Activated CD4-positive, alpha-beta T cell treated with anti-CD3 and anti-CD28 coated beads for 36 hours (primary cell): ENCODE results near the gene SURF1. TPM values are rescaled to one million over a fixed set of nuclear protein-coding genes. Genes with fewer than 3 reads are reported as not detected.

Experiments
- ATAC-seq: fragments of 200-7000 bp; cut with Tn5 transposase; one replicate; pipeline ENCODE4 v1.10.0; 2021; ENCODE audit warnings: mild to moderate bottlenecking, moderate library complexity
- CTCF ChIA-PET: fragments of 350-600 bp; sonication (Branson Sonifier 250); formaldehyde crosslinking; loops from one replicate; lab custom pipeline; 2021; ENCODE audit warnings: antibody characterized with exemption; lab: Charles Lee
- POLR2A ChIA-PET: fragments of 350-600 bp; sonication (Branson Sonifier 250); formaldehyde crosslinking; loops from one replicate; lab custom pipeline; 2021; ENCODE audit warnings: antibody characterized with exemption, inconsistent platforms; lab: Charles Lee
- DNase-seq: peaks from one replicate; pipeline ENCODE4 v3.0.0-alpha.2; 2020
- H3K27ac Mint-ChIP-seq: one replicate; pipeline ENCODE4 v1.8.0; 2021; ENCODE audit warnings: mixed read lengths
- H3K27me3 Mint-ChIP-seq: one replicate; pipeline ENCODE4 v1.8.0; 2021; ENCODE audit warnings: mixed read lengths
- H3K36me3 Mint-ChIP-seq: one replicate; pipeline ENCODE4 v1.8.0; 2021; ENCODE audit warnings: low read depth, mixed read lengths
- H3K4me1 Mint-ChIP-seq: one replicate; pipeline ENCODE4 v1.8.0; 2021; ENCODE audit warnings: mixed read lengths
- H3K4me3 Mint-ChIP-seq: one replicate; pipeline ENCODE4 v1.8.0; 2021; ENCODE audit warnings: mild to moderate bottlenecking, moderate library complexity, mixed read lengths
- H3K9me3 Mint-ChIP-seq: one replicate; pipeline ENCODE4 v1.8.0; 2021; ENCODE audit warnings: low read depth, mixed read lengths
- intact Hi-C, 2 experiments: fragments of 100-400 bp; cut with DNase I in 1 of 2; cut with micrococcal nuclease in 1 of 2; formaldehyde crosslinking; loops; one replicate each; pipeline versions ENCODE4 v1.14.2 to v1.15.1; 2022 to 2024; cut with DNase I, micrococcal nuclease
- total RNA-seq, 2 experiments: library from RNA; stranded (reverse); gene quantifications; one replicate each; pipeline ENCODE4 v1.2.3, GENCODE V29; 2021

Gene SURF1
- total RNA-seq, 2 experiments from 2014 or later: 17.4 to 29.1 TPM

DNA sequence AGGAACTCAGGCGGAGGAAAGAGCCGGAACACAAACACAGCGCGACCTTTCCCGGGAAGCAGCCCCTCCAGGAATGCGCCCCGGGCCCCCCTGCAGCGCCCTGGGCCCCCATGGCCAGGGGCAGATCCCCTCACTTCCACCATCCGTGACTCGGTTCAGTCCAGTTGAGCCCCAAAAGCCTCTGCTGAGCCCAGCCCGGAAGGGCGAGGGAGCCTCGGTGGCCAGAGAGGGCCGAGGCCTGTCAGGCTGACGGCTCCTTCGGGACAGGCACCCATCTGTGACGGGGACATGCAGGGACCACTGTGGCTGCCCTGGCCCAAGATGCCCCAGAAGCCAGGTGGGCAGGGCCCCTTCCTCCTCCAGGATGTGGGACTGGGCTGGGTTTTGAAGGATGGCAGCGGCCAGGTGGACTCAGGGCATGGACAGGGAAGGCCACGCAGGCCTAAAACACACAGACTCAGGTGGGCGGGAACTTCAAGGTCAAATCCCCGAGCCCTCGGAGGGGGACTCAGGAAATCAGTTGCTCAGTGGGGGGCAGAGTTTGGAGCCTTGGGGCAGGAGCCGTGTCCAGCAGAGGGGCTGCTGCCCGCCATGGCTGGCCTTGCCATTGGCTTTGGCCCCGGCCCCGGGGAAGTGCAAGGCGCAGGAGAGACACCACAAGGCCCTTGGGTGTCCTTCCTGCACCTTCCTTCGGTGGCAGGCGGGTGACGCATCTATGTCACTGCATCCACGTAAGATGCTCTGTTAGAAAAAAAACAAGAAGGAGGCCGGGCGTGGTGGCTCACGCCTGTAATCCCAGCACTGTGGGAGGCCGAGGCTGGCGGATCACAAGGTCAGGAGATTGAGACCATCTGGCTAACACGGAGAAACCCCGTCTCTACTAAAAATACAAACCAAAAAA is 51.6 kb downstream of the SURF1 start:
- CTCF ChIA-PET: no interaction called here
- intact Hi-C loops: no loop called here
- POLR2A ChIA-PET: interaction anchor here (0.7 kb wide), 1 partner anchor 119 kb away, joined by 3 read pairs; no protein-coding TSS in a partner anchor
- no peak overlapping the region for H3K4me3 Mint-ChIP-seq
- no peak for ATAC-seq
- no peaks in the 10 kb centered on the region for H3K36me3 Mint-ChIP-seq
- H3K4me1 Mint-ChIP-seq: no peaks in the 10 kb centered on the region
- no peaks in the 10 kb centered on the region for H3K9me3 Mint-ChIP-seq
- no peak overlapping the region for H3K27ac Mint-ChIP-seq
- no peaks in the 10 kb centered on the region for H3K27me3 Mint-ChIP-seq
- no peak for DNase-seq

DNA sequence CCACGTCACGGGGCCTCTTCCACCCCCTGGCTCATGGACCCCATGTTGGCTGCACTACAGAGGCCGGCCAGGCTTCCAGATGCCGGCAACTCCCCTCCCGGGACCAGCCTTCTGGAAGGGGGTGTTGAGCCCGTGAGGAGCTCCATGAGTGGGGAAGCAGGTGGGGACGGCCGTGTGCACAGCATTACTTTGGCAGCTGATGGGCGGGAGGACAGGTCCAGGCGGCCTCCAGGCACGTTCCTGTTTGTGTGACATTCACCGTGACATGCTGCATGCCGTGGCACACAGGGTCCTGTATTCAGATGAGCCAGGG is 52.2 kb downstream of the SURF1 start:
- POLR2A ChIA-PET: no interaction called here
- CTCF ChIA-PET: no interaction called here
- no peaks in the 10 kb centered on the region for H3K4me1 Mint-ChIP-seq
- ATAC-seq: no peak
- peaks cover 3% of the 10 kb centered on the region for H3K27me3 Mint-ChIP-seq
- no peaks in the 10 kb centered on the region for H3K9me3 Mint-ChIP-seq
- H3K4me3 Mint-ChIP-seq: no peak overlapping the region
- no peaks in the 10 kb centered on the region for H3K36me3 Mint-ChIP-seq
- H3K27ac Mint-ChIP-seq: no peak overlapping the region
- DNase-seq: no peak
- intact Hi-C loops: no loop called here

DNA sequence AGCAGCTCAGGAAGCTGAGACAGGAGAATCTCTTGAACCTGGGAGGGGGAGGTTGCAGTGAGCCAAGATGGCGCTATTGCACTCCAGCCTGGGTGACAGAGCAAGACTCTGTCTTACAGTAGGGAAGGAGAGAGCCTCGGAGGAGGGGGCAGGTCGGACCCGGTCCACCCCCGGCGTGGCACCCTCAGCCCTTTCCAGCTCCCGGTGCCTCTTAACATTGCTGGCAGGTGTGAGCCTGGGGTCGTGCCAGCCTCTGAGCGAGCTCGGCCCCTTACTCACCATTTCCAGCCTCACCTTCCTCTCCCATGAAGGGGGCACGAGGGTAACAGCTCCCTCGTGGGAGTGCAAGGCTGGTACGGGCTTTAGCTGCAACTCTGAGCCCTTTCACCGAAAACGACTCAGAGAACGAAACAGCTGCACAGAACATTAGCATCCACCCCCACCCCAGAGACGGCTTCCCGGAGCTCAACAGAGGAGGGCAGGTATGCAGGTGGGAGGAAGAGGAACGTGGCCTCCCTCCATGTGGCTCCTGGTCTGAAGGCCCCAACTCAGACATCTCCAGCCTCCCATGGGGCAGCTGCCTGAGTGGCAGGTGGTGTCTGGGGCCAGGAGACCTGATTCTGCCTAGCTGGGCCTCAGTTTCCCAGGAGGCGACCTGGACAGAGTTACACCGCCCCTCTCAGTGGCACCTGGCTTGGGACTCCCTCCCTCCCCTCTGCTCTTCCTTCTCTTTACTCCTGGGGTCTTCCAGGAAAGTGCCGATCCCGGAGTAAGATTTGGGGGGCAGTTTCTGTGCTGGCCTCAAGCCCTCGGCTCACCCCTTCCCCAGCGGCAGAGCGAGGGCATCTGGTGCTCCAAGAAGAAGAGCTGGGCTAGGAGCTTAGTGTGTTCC is 52.8 kb downstream of the SURF1 start:
- H3K4me3 Mint-ChIP-seq: no peak overlapping the region
- no peaks in the 10 kb centered on the region for H3K4me1 Mint-ChIP-seq
- intact Hi-C loops: no loop called here
- ChIA-PET POLR2A (no interaction called here), CTCF (no interaction called here)
- no peak overlapping the region for H3K27ac Mint-ChIP-seq
- H3K9me3 Mint-ChIP-seq: no peaks in the 10 kb centered on the region
- peaks cover 3% of the 10 kb centered on the region for H3K27me3 Mint-ChIP-seq
- no peaks in the 10 kb centered on the region for H3K36me3 Mint-ChIP-seq
- no peak for ATAC-seq
- no peak for DNase-seq

Other genes starting within 250 kb of the SURF1 start
- gene RALGDS, start 235.2 kb downstream of the SURF1 start, total RNA-seq: 10 to 100 TPM; 65.1 to 78.6 TPM
- gene GBGT1, start 192.6 kb downstream of the SURF1 start, total RNA-seq: 1 to 10 TPM; 3.8 to 4.8 TPM
- not detected for gene OBP2B, start 147.2 kb downstream of the SURF1 start, total RNA-seq
- under 1 TPM in 1 of 2 experiments, not detected in 1; 0.09 TPM for gene ABO, start 81.3 kb downstream of the SURF1 start, total RNA-seq
- gene SURF6, start 20.3 kb downstream of the SURF1 start, total RNA-seq: 10 to 100 TPM; 22.4 to 24.3 TPM
- 10 to 100 TPM; 22.9 to 26.4 TPM for gene MED22, start 8.4 kb downstream of the SURF1 start, total RNA-seq
- 1,000 to 10,000 TPM; 3,179 to 3,246 TPM for gene RPL7A, start 8.3 kb downstream of the SURF1 start, total RNA-seq
- 10 to 100 TPM; 17.3 to 21.8 TPM for gene SURF2, start 63 bp upstream of the SURF1 start, total RNA-seq
- gene SURF4, start 19.6 kb upstream of the SURF1 start, total RNA-seq: 100 to 1,000 TPM; 283 to 349 TPM
- gene STKLD1, start 19.9 kb upstream of the SURF1 start, total RNA-seq: under 1 TPM; 0.40 to 0.82 TPM
- 10 to 100 TPM; 25.9 to 34.3 TPM for gene REXO4, start 61.5 kb upstream of the SURF1 start, total RNA-seq
- 1 to 10 TPM; 1.7 to 2.5 TPM for gene ADAMTS13, start 65.9 kb upstream of the SURF1 start, total RNA-seq
- gene CACFD1, start 103.5 kb upstream of the SURF1 start, total RNA-seq: under 1 TPM; 0.87 to 0.90 TPM
- gene SLC2A6, start 122.6 kb upstream of the SURF1 start, total RNA-seq: 1 to 10 TPM; 1.6 to 1.9 TPM
- not detected for gene MYMK, start 168.5 kb upstream of the SURF1 start, total RNA-seq
- gene ADAMTSL2, start 178.2 kb upstream of the SURF1 start, total RNA-seq: under 1 TPM; 0.11 to 0.32 TPM